Measurements from ENCODE around the gene SPON1.
A peak's percentile ranks its signal among the peaks of the same experiment; 100 is the strongest.

- TF ChIP-seq CTCF (IDR thresholded peaks at IDR 0.05) (no peak), EZH2 (IDR thresholded peaks at IDR 0.05; ENCODE audit: borderline replicate concordance, insufficient read depth, low read depth, low read length, poor library complexity, severe bottlenecking) (peak; percentile 58)
Measured at GRCh38 chr11:13963949-13964770, 1.6 kb downstream of the SPON1 start.

Measured in B cell (primary cell).